ENCODE data around the gene HS6ST1.

The HS6ST1 gene

DNA sequence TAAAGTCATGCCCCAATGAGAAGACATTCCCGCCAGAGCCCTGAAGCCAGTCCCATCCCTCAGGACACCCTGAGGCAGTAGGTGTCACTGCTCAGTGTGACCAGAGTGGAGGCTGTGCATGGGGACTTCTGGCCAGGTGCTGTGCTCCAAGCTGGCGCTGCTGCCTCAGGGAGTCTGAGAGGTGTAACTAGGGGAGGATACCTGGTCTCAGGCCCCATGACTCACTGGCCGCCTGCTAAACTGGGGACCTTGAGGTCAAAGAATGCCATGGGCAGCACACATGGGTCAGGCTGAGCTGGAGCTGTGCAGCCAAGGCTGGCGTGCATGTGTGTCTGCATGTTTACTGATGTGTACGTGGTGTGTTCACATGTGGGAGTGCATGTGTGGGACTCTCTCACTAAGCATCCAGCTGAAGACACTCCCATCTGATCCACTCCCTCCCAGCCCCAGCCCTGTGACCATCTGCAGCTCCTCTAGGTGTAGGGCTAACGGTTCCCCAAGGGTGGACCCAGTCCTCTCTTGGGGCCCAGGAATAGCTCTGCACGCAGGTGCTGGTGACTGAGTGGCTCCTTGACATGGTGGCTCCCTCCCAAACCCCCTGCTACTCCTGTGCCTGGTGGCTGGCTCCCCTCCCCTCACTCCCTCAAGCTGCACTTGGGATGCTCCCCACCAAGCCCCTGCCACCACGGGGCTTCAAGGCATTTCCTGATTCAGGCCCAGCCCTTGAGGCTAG, 16.5 kb downstream of the HS6ST1 start:
- DNase-seq (ENCODE audit: low spot score in 2 of 2), result no peak
- peaks cover 4% of the 10 kb centered on the region for H3K9me3 Mint-ChIP-seq
- H3K36me3 Mint-ChIP-seq, result no peaks in the 10 kb centered on the region
- no peak for ATAC-seq
- no peak overlapping the region for H3K4me3 Mint-ChIP-seq
- peaks cover 26% of the 10 kb centered on the region for H3K4me1 Mint-ChIP-seq
- H3K27ac Mint-ChIP-seq, result peak overlapping the region; percentile 13

DNA sequence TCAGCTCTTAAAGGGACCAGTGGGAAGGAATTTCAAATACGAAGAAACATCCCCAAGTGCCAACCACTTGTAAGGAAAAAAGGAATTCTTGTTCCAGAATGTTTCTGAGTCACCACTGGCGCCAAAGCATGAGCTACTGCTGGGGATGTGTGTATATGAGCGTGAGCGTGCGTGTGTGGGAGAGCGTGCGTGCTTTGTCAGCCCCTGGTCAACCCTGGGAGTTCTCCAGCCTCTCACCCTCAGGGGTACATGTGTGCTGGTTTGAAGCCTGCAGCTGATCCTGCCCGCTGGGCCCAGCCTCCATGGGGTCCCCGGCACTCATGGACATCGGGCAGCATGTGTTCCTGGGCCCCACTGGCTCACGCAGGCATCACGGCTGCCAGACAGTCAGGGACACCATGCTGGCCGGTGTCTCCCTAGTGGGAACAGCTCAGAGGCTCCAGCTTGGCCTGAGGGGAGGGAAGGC, 17.1 kb downstream of the HS6ST1 start:
- H3K4me1 Mint-ChIP-seq, result peaks cover 25% of the 10 kb centered on the region
- H3K36me3 Mint-ChIP-seq, result no peaks in the 10 kb centered on the region
- ATAC-seq, result no peak
- no peak for DNase-seq (ENCODE audit: low spot score in 2 of 2)
- peaks cover 4% of the 10 kb centered on the region for H3K9me3 Mint-ChIP-seq
- H3K27ac Mint-ChIP-seq, result no peak overlapping the region
- no peak overlapping the region for H3K4me3 Mint-ChIP-seq

DNA sequence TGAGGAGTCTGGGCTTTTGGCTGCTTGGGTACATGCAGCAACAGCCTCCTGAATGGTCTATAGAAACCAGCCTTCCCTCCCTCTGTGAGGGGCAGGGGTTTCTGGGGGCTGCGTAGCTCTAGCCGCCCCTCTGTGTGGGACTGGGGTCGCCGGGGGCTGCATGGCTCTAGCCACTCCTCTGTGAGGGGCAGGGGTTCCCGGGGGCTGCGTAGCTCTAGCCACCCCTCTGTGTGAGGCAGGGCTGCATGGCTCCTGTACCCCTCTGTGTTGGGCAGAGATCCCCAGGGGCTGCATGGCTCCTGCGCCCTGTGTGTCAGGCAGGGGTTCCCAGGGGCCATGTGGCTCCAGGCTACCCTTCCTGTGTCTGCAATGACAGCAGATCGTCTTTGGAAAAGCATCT, 17.6 kb downstream of the HS6ST1 start:
- Mint-ChIP-seq H3K9me3 (peaks cover 4% of the 10 kb centered on the region), H3K4me1 (peaks cover 25% of the 10 kb centered on the region), H3K27ac (no peak overlapping the region), H3K36me3 (no peaks in the 10 kb centered on the region), H3K4me3 (no peak overlapping the region)
- DNase-seq (ENCODE audit: low spot score in 2 of 2), result no peak
- no peak for ATAC-seq

DNA sequence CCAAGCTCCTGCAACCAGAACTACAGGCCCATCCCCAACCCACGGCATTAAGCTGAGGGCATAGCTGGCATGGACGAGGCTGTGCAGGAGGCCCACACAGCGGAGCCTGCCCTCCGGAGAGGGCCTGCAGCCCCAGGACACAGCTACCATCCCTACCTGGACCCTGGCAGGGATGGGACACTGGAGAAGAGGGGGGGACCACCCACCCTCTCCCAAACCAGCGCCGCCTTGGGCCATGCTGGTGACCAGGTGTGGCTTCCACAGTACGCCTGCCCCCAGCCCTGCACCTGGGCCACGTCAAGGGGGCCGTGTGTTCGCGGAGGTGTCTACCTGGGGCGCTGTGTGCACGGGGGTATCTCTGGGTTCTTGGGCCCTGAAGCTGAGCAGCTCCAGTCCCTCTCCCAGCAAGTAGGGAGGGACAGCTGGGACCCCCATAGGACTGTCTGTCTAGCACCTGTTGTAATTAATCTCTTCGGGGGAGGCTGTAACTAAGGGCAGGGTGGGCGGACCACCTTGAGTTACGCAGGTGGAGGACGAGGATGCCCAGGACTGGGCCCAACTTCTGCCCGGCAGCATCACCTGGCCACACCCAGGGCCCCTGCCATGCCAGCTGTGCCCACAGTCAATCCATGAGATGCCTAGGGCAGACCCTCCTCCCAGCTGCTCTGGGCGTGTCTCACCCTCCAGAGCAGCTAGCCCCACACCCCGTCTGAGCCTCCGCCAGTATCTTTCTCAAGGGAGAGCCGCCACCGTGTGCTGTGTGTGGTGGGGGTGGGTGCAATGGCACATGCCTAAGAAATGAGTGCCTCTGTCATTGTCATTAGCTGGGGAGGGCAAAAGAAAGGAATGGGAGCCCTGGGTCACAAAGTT, 18.3 kb downstream of the HS6ST1 start:
- Mint-ChIP-seq H3K27ac (no peak overlapping the region), H3K4me1 (peaks cover 31% of the 10 kb centered on the region), H3K4me3 (no peak overlapping the region), H3K36me3 (no peaks in the 10 kb centered on the region), H3K9me3 (peaks cover 4% of the 10 kb centered on the region)
- DNase-seq (ENCODE audit: low spot score in 2 of 2) (no peak), ATAC-seq (no peak)

DNA sequence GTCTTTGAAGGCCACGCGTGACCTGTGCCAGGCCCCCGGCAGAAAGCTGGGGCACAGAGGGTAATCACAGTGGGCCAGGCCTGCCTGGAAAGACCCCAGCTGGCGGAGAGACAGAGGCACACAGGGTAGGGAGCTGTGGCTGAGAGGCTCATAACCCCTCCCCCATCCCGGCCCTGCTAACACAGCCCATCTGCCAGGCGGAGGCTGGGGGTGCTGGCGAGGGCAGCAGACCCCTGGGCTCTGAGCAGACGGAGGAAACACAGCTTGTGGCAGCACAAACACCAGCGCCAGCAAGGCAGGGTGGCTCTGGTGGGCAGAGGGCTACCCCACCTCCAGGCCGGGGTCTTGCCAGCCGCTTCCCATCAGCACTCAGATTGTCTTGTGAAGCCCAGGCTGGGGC, 19.0 kb downstream of the HS6ST1 start:
- no peaks in the 10 kb centered on the region for H3K36me3 Mint-ChIP-seq
- DNase-seq (ENCODE audit: low spot score in 2 of 2) (no peak), ATAC-seq (no peak)
- peaks cover 4% of the 10 kb centered on the region for H3K9me3 Mint-ChIP-seq
- H3K27ac Mint-ChIP-seq, result no peak overlapping the region
- H3K4me3 Mint-ChIP-seq, result no peak overlapping the region
- H3K4me1 Mint-ChIP-seq, result peaks cover 39% of the 10 kb centered on the region

DNA sequence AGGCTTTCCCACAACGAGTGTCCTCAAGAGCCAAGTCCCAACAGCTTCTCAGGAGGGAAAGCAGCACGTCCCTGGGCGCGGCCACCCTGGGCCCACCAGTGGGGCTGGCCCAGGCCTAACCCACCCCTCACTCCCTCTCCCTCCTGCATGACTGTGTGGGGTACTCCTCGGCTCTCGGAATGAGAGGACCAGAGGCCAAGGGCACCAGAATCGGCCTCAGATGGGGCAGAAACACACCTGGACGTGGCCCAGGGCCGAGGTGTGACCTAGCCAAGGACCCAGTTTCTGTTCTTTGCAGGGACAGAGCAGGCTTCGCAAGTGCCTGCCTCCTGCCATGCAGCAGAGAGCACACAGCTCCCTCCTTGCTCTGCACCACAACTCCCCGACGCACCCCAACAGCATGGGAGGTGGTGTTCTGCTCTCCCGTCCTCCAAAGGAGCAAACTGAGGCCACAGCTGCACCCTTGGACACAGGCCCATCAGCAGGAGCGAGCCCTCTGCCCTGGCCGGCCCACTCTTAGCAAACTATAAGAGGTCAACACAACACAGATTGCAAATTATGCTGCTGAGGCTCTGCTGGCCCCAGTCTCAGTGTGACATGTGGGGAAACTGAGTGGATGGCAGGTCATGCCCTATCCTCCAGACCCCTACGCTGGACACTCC, 19.7 kb downstream of the HS6ST1 start:
- Mint-ChIP-seq H3K36me3 (no peaks in the 10 kb centered on the region), H3K9me3 (peaks cover 4% of the 10 kb centered on the region), H3K4me1 (peaks cover 41% of the 10 kb centered on the region), H3K4me3 (no peak overlapping the region), H3K27ac (no peak overlapping the region)
- DNase-seq (ENCODE audit: low spot score in 2 of 2), result no peak
- no peak for ATAC-seq

DNA sequence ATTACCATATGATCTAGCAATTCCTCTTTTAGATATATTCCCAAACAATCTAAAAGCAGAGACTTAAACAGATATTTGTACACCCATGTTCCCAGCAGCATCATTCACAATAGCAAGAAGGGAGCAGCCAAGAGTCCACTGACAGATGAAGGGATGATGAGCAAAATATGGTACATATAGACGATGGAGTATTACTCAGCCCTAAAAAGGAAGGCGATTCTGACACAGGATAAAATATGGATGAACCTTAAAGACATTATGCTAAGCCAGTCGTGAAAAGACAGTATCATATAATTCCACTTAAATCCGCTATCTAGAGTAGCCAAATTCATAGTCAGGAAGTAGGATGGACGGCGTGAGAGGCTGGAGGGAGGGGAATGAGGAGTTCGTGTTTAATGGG, 20.4 kb downstream of the HS6ST1 start:
- Mint-ChIP-seq H3K4me1 (peaks cover 38% of the 10 kb centered on the region), H3K27ac (no peak overlapping the region), H3K9me3 (peaks cover 4% of the 10 kb centered on the region), H3K36me3 (no peaks in the 10 kb centered on the region), H3K4me3 (no peak overlapping the region)
- DNase-seq (ENCODE audit: low spot score in 2 of 2) (no peak), ATAC-seq (no peak)

DNA sequence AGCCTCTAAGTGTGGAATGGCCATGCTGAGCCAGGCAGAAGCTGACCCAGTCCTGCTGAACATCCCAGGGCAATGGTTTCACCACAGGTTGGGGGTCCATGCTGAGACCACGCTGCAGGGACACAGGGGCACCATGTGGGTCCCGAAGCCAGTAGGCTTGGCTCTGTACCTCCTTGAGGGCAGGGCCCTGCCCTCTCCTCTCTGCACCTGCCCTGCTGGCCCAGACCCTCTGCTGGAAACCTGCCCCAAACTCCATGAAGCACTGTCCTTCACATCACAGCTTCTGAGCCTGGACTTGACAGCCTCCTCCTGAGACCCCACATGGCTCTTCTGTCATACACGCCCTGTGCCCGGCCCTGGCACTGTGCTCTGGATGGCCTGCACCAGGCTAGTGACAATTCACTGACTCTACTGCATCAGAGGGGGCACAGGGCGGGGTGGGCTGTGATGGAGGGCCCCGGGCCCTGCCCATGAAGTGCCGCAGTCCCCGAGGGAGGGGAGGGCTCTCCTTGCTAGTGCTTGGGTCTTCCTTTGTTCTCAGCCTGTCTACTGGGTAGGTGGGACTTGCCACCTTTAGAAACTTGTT, 24.7 kb downstream of the HS6ST1 start:
- peaks cover 38% of the 10 kb centered on the region for H3K4me1 Mint-ChIP-seq
- H3K27ac Mint-ChIP-seq, result peak overlapping the region; percentile 29
- no peak for DNase-seq (ENCODE audit: low spot score in 2 of 2)
- H3K4me3 Mint-ChIP-seq, result no peak overlapping the region
- H3K9me3 Mint-ChIP-seq, result peaks cover 4% of the 10 kb centered on the region
- no peak for ATAC-seq
- H3K36me3 Mint-ChIP-seq, result no peaks in the 10 kb centered on the region

DNA sequence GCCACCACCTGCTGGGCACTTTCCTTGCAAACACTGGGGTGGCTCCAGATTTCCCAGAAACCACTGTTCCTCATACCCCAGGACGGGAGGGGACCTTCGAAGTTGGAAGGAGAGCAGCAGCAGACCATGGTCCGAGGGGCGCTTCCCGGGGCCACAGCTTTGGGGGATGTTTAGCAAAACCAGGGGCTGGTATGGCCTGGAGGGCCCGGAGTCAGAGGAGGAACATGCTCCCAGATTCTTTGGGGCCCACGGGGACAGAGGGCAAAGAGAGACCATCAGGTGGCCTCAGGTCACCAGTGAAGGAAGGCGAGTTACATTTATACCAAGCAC, 25.3 kb downstream of the HS6ST1 start:
- H3K9me3 Mint-ChIP-seq, result peaks cover 3% of the 10 kb centered on the region
- H3K27ac Mint-ChIP-seq, result peak overlapping the region; percentile 29
- no peaks in the 10 kb centered on the region for H3K36me3 Mint-ChIP-seq
- H3K4me3 Mint-ChIP-seq, result no peak overlapping the region
- peaks cover 35% of the 10 kb centered on the region for H3K4me1 Mint-ChIP-seq
- no peak for DNase-seq (ENCODE audit: low spot score in 2 of 2)
- ATAC-seq, result no peak

DNA sequence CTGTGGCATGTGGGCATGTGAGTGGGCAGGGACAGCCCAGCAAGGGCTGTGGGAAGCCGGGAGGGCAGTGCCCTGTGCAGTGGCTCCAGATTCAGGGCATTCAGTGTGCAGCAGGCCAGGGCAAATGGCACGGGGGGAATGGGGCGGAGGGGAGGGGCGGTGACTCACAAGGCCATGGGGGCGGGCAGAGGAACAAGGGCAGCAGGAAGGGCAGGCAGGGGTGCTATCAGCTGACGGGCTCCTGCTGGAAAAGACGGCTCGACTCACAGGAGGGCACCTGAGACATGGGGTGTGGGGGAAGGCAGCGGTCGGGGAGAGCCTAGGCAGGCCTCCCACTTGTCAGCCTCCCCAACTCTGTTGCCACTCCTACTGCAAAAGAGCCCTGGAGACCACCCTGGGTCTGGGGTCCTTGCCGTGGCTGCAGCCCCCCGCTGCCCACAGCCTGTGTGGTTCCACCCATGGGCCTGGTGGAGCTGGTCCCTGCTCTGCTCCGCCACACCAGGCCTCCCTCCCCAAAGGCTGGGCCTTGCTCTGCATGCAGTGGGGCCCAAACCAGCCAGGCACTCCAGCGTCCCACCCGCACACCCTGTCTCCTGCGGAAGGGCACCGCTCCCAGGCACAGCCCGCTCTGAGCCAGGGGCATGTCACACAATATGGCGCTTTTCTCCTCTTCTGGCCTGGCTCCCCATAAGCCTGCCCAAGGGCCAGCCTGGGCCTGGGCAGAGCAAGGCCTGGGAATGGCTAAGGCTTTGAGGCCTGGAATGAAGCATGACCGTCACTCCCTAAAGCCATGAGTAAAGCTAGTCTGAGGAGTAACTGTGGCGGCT, 25.9 kb downstream of the HS6ST1 start:
- no peak for DNase-seq (ENCODE audit: low spot score in 2 of 2)
- Mint-ChIP-seq H3K27ac (peak overlapping the region; percentile 29), H3K4me3 (no peak overlapping the region), H3K9me3 (no peaks in the 10 kb centered on the region), H3K36me3 (no peaks in the 10 kb centered on the region), H3K4me1 (peaks cover 29% of the 10 kb centered on the region)
- no peak for ATAC-seq

DNA sequence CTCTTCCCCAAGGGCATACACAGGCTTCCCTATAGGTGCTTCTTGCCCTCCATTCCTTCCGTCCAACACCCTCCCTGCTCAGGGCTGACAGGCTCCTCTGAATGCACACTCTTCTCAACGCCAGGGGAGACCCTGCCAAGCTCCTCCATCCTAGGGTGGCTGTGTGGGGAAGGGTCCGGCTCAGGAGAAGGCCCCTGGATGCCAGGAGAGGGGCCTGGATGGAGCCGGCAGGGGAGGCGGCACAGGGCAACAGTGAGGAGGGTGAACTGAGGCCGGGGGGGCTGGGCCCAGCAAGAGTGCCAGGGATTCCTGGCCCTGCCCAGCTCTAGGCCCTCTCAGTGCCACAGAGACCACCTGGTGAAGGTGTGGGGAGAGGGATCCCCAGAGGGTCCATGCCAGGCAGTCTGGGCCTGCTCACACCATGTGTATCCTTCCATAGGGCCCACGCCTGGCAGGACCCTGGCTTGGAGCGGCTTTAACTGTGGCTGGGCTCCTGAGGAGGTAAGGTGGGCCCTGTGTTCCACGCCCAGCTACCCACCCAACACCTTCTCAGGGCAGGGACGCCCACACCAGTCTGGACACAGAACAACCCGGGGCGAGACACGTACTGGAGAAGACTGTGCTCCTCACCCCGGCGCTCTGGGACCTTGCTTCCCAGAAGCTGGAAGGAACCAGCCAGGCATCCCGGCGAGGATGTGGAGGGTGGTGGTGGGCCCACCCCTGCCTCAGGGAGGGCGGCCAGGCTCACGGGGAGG, 26.6 kb downstream of the HS6ST1 start:
- peak overlapping the region; percentile 71 for H3K27ac Mint-ChIP-seq
- peaks cover 29% of the 10 kb centered on the region for H3K4me1 Mint-ChIP-seq
- ATAC-seq, result peak; percentile 19
- H3K36me3 Mint-ChIP-seq, result no peaks in the 10 kb centered on the region
- H3K4me3 Mint-ChIP-seq, result no peak overlapping the region
- no peak for DNase-seq (ENCODE audit: low spot score in 2 of 2)
- H3K9me3 Mint-ChIP-seq, result no peaks in the 10 kb centered on the region

DNA sequence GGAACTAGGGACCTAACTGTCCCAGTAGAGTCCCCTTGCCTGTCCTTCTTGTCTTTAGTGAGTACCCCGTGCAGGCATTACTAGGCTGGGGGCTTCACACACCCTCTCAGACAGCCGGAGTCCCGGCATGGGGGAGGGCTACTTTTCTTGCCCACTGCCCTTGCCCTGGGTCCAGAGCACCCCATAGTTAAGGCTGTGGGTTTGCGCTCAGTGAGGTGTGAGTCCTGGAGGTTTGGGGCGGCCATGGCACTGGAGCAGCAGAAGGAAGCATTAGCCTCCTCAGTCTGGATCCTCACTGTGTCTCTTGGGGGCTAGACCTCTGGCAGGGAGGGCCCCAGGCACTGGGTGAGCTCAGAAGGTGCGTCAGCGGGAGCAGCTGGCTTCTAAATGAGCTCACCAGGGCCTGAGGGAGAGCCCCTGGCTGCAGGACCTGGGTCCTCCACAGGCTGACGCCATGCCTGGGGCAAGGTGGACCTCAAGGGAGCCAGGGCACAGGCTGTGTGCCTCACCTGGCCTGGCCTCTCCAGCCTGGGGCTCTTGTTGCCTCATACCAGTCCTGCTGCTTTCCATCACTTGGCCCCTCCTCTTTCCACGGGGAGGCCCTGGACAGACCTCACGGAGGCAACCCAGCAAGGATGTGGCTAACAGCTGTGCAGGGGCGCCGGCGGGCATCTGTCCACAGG, 27.4 kb downstream of the HS6ST1 start:
- Mint-ChIP-seq H3K9me3 (no peaks in the 10 kb centered on the region), H3K27ac (peak overlapping the region; percentile 71), H3K36me3 (no peaks in the 10 kb centered on the region), H3K4me1 (peaks cover 29% of the 10 kb centered on the region), H3K4me3 (no peak overlapping the region)
- ATAC-seq (peak; percentile 36), DNase-seq (ENCODE audit: low spot score in 2 of 2) (no peak)

DNA sequence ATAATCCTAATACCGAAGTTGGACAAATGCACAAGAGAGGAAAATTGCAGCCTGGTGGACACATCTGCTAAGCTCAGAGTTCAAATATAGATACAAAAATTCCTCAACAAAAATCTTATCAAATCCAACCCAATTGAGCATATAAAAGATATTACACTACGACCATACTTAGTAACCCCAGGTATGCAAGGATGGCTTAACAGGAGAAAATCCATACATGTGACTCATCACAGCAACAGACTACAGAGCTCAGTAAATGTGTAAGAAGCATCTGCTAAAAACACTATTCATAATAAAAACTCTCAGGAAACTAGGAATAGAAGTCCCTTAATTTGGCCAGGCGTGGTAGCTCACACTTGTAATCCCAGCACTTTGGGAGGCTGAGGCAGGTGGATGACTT, 28.3 kb downstream of the HS6ST1 start:
- DNase-seq (ENCODE audit: low spot score in 2 of 2), result no peak
- no peak overlapping the region for H3K4me3 Mint-ChIP-seq

DNA sequence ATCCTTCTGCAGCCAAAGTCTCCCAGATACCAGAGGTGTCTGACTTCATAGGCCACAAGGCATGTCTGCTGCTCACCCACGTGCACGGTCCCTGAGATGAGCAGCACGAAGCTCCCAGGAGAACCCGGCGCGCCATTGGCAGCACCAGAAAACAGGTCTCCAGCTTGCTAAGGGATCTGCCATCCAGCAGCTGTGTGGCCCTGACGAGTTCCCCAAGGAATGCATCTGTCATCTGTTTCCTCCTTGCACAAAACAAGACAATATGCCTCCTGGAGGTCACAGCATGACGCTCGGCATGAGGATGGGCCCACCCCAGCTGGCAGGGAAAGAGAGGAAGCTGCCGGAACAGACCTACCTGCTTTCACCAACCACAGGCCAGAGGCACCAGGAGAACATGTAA, 29.2 kb downstream of the HS6ST1 start:
- Mint-ChIP-seq H3K4me1 (peaks cover 15% of the 10 kb centered on the region), H3K27ac (no peak overlapping the region), H3K36me3 (no peaks in the 10 kb centered on the region), H3K9me3 (no peaks in the 10 kb centered on the region), H3K4me3 (no peak overlapping the region)
- no peak for ATAC-seq
- DNase-seq (ENCODE audit: low spot score in 2 of 2), result no peak

More for the DNA sequence above, 28.3 kb downstream of the HS6ST1 start:
- Mint-ChIP-seq H3K27ac (no peak overlapping the region), H3K4me1 (peaks cover 23% of the 10 kb centered on the region), H3K36me3 (no peaks in the 10 kb centered on the region), H3K9me3 (no peaks in the 10 kb centered on the region)
- no peak for ATAC-seq
